GM12874 (cell line): ENCODE data around the gene CLRN2.

ENCODE experiments used
- CTCF ChIP-seq: IDR thresholded peaks from 2 replicates; pipeline ENCODE4 v1.5.1; 2011; ENCODE audit warnings: low read depth, mild to moderate bottlenecking, control low read depth, low read length, moderate library complexity; ENCODE audit not compliant: insufficient read depth

The CLRN2 gene

GRCh38 chr4:17517664-17518063, 2.7 kb downstream of the CLRN2 start:
- no peak for TF ChIP-seq CTCF

GRCh38 chr4:17521595-17521994, 6.6 kb downstream of the CLRN2 start:
- no peak for TF ChIP-seq CTCF

GRCh38 chr4:17523662-17524061, 8.7 kb downstream of the CLRN2 start:
- TF ChIP-seq CTCF: no peak

- TF ChIP-seq CTCF: no peak
These were observed 11.9 kb downstream of the CLRN2 start for GRCh38 chr4:17526695-17527477.

- no peak for TF ChIP-seq CTCF
These were observed 13.7 kb downstream of the CLRN2 start for GRCh38 chr4:17528551-17529165.

- no peak for TF ChIP-seq CTCF
These were observed 16.7 kb downstream of the CLRN2 start for GRCh38 chr4:17531538-17532285.

- TF ChIP-seq CTCF: no peak
These were observed 19.7 kb downstream of the CLRN2 start for GRCh38 chr4:17534705-17535104.
